ENCODE measurements around the gene HS3ST4. TPM values are rescaled to one million over a fixed set of nuclear protein-coding genes. Genes with fewer than 3 reads are reported as not detected.
A peak's percentile ranks its signal among the peaks of the same experiment; 100 is the strongest.
"Not testable (repeated sequence)": the region's sequence is repeated elsewhere in the genome, so short reads cannot be mapped to it uniquely, and the experiment has no call there.

HS3ST4 gene
- total and polyA plus RNA-seq, 4 donors, result 4.2 to 18.3 (median 12.6) TPM

DNA sequence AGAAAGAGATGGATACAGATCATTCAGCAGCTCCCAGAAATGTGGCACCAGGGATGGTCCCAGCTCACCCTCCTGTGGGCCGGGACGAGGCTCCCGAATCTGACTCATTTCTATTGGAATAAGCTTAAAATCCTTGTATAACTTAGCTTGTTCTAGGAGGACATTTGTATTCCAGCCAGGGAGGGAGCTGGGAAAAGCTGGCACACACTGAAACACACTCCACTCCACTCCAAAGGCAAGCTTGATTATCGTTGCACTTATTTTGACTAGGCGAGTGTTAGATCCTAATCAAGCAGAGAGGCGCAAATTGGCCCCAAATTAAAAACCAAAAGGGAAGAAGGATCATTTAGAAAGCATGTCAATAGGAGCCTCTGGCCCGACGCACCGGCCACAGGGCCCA, 339.5 kb downstream of the HS3ST4 start:
- H3K36me3 ChIP-seq (ENCODE audit: control insufficient read depth, insufficient read depth, low read length), result no peaks in the 10 kb centered on the region
- no peak overlapping the region for H3K4me3 ChIP-seq (ENCODE audit: low read depth, low read length)
- H3K9me3 ChIP-seq (ENCODE audit: control insufficient read depth, insufficient read depth, low read length), result no peaks in the 10 kb centered on the region
- DNase-seq (ENCODE audit: low read depth in 4 of 6, low spot score in 6 of 6), result peak in 1 of 6 donors; percentile 77
- 49% methylated on average over 3 of the region's 9 CpGs for WGBS (ENCODE audit: insufficient coverage)
- H3K4me1 ChIP-seq (ENCODE audit: control insufficient read depth, insufficient read depth, low read length), result peaks cover 7% of the 10 kb centered on the region
- H3K27ac ChIP-seq (ENCODE audit: low read depth, low read length), result no peak overlapping the region
- H3K27me3 ChIP-seq (ENCODE audit: control insufficient read depth, insufficient read depth, low read length), result no peaks in the 10 kb centered on the region

- H3K4me3 ChIP-seq (ENCODE audit: low read depth, low read length); H3K4me1 ChIP-seq (ENCODE audit: control insufficient read depth, insufficient read depth, low read length); H3K27ac ChIP-seq (ENCODE audit: low read depth, low read length); H3K36me3 ChIP-seq (ENCODE audit: control insufficient read depth, insufficient read depth, low read length); H3K9me3 ChIP-seq (ENCODE audit: control insufficient read depth, insufficient read depth, low read length); H3K27me3 ChIP-seq (ENCODE audit: control insufficient read depth, insufficient read depth, low read length); DNase-seq (ENCODE audit: low read depth in 4 of 6, low spot score in 6 of 6): not testable (repeated sequence)
- WGBS (ENCODE audit: insufficient coverage), result 100% methylated on average over 1 of the region's 18 CpGs
Measured at GRCh38 chr16:26032661-26033060, 340.9 kb downstream of the HS3ST4 start.

- DNase-seq (ENCODE audit: low read depth in 4 of 6, low spot score in 6 of 6), result peak in 2 of 6 donors; percentile 59 to 85
- no peaks in the 10 kb centered on the region for H3K36me3 ChIP-seq (ENCODE audit: control insufficient read depth, insufficient read depth, low read length)
- WGBS (ENCODE audit: insufficient coverage), result 22% methylated on average over 7 of the region's 9 CpGs
- H3K9me3 ChIP-seq (ENCODE audit: control insufficient read depth, insufficient read depth, low read length), result no peaks in the 10 kb centered on the region
- H3K27ac ChIP-seq (ENCODE audit: low read depth, low read length), result no peak overlapping the region
- H3K4me1 ChIP-seq (ENCODE audit: control insufficient read depth, insufficient read depth, low read length), result no peaks in the 10 kb centered on the region
- H3K27me3 ChIP-seq (ENCODE audit: control insufficient read depth, insufficient read depth, low read length), result no peaks in the 10 kb centered on the region
- no peak overlapping the region for H3K4me3 ChIP-seq (ENCODE audit: low read depth, low read length)
Measured at GRCh38 chr16:26041952-26042668, 350.4 kb downstream of the HS3ST4 start.

DNA sequence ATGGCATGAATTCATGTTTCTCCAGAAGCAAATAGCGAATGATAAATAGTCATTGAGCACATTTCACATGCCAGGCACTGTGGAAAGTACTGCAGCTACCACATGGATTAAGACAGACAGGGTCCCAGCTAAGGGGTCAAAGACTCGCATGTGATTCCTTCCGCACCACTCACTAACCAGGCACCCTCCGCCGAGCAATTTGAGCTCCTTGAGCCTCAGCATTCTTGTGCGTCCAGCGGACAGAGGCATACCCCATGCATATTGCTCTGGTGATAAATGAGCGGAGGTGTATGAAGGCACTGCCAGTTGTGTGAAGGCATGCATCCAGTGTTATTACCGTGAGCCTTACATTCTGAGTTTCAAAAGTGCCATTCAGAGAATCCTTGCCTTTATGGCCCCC, 358.7 kb downstream of the HS3ST4 start:
- Histone ChIP-seq H3K27me3 (ENCODE audit: control insufficient read depth, insufficient read depth, low read length) (no peaks in the 10 kb centered on the region), H3K27ac (ENCODE audit: low read depth, low read length) (no peak overlapping the region), H3K4me1 (ENCODE audit: control insufficient read depth, insufficient read depth, low read length) (no peaks in the 10 kb centered on the region), H3K9me3 (ENCODE audit: control insufficient read depth, insufficient read depth, low read length) (no peaks in the 10 kb centered on the region), H3K36me3 (ENCODE audit: control insufficient read depth, insufficient read depth, low read length) (no peaks in the 10 kb centered on the region), H3K4me3 (ENCODE audit: low read depth, low read length) (no peak overlapping the region)
- DNase-seq (ENCODE audit: low read depth in 4 of 6, low spot score in 6 of 6), result peak in 1 of 6 donors; percentile 84
- 53% methylated on average over 5 of the region's 9 CpGs for WGBS (ENCODE audit: insufficient coverage)

- no peak overlapping the region for H3K27ac ChIP-seq (ENCODE audit: low read depth, low read length)
- WGBS (ENCODE audit: insufficient coverage), result 50% methylated on average over 1 of the region's 2 CpGs
- H3K27me3 ChIP-seq (ENCODE audit: control insufficient read depth, insufficient read depth, low read length), result no peaks in the 10 kb centered on the region
- no peaks in the 10 kb centered on the region for H3K9me3 ChIP-seq (ENCODE audit: control insufficient read depth, insufficient read depth, low read length)
- H3K36me3 ChIP-seq (ENCODE audit: control insufficient read depth, insufficient read depth, low read length), result no peaks in the 10 kb centered on the region
- H3K4me1 ChIP-seq (ENCODE audit: control insufficient read depth, insufficient read depth, low read length), result no peaks in the 10 kb centered on the region
- DNase-seq (ENCODE audit: low read depth in 4 of 6, low spot score in 6 of 6), result peak in 1 of 6 donors; percentile 66
- H3K4me3 ChIP-seq (ENCODE audit: low read depth, low read length), result no peak overlapping the region
Measured at GRCh38 chr16:26051063-26051462, 359.3 kb downstream of the HS3ST4 start.

- no peak overlapping the region for H3K27ac ChIP-seq (ENCODE audit: low read depth, low read length)
- H3K4me1 ChIP-seq (ENCODE audit: control insufficient read depth, insufficient read depth, low read length), result no peaks in the 10 kb centered on the region
- H3K27me3 ChIP-seq (ENCODE audit: control insufficient read depth, insufficient read depth, low read length), result no peaks in the 10 kb centered on the region
- no peak overlapping the region for H3K4me3 ChIP-seq (ENCODE audit: low read depth, low read length)
- DNase-seq (ENCODE audit: low read depth in 4 of 6, low spot score in 6 of 6), result no peak
- H3K9me3 ChIP-seq (ENCODE audit: control insufficient read depth, insufficient read depth, low read length), result no peaks in the 10 kb centered on the region
- no peaks in the 10 kb centered on the region for H3K36me3 ChIP-seq (ENCODE audit: control insufficient read depth, insufficient read depth, low read length)
- WGBS (ENCODE audit: insufficient coverage), result 100% methylated on average over 1 of the region's 3 CpGs
Measured at GRCh38 chr16:26053889-26054288, 362.1 kb downstream of the HS3ST4 start.

DNA sequence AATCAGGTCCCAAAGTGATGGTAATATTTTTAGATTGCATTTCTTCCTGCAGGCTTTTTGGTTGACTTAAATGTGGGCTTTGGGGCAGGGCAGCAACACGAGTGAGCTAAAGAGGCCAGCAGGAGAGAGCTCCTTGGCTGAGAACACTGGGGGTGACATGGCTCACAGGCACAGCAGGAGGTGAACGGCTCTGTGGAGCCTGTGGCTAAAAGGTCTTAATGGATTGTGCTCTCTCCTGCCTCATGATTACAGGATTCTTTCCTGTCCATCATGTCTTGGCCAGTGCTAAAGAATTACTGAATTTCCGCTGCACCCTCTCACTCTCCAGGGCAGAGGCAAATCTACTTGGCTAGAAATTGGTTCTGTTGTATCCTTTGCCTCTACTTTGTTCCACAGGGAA, 366.6 kb downstream of the HS3ST4 start:
- WGBS (ENCODE audit: insufficient coverage), result 48% methylated on average over 3 of the region's 3 CpGs
- no peaks in the 10 kb centered on the region for H3K4me1 ChIP-seq (ENCODE audit: control insufficient read depth, insufficient read depth, low read length)
- H3K36me3 ChIP-seq (ENCODE audit: control insufficient read depth, insufficient read depth, low read length), result no peaks in the 10 kb centered on the region
- no peak for DNase-seq (ENCODE audit: low read depth in 4 of 6, low spot score in 6 of 6)
- no peaks in the 10 kb centered on the region for H3K9me3 ChIP-seq (ENCODE audit: control insufficient read depth, insufficient read depth, low read length)
- H3K4me3 ChIP-seq (ENCODE audit: low read depth, low read length), result no peak overlapping the region
- no peaks in the 10 kb centered on the region for H3K27me3 ChIP-seq (ENCODE audit: control insufficient read depth, insufficient read depth, low read length)
- no peak overlapping the region for H3K27ac ChIP-seq (ENCODE audit: low read depth, low read length)

- Histone ChIP-seq H3K27me3 (ENCODE audit: control insufficient read depth, insufficient read depth, low read length) (no peaks in the 10 kb centered on the region), H3K9me3 (ENCODE audit: control insufficient read depth, insufficient read depth, low read length) (no peaks in the 10 kb centered on the region), H3K27ac (ENCODE audit: low read depth, low read length) (no peak overlapping the region), H3K36me3 (ENCODE audit: control insufficient read depth, insufficient read depth, low read length) (no peaks in the 10 kb centered on the region), H3K4me3 (ENCODE audit: low read depth, low read length) (no peak overlapping the region), H3K4me1 (ENCODE audit: control insufficient read depth, insufficient read depth, low read length) (no peaks in the 10 kb centered on the region)
- no CpG with 5 or more reads among the region's 5 CpGs for WGBS (ENCODE audit: insufficient coverage)
- DNase-seq (ENCODE audit: low read depth in 4 of 6, low spot score in 6 of 6), result peak in 2 of 6 donors; percentile 61 to 91
Measured at GRCh38 chr16:26070302-26071100, 378.7 kb downstream of the HS3ST4 start.

DNA sequence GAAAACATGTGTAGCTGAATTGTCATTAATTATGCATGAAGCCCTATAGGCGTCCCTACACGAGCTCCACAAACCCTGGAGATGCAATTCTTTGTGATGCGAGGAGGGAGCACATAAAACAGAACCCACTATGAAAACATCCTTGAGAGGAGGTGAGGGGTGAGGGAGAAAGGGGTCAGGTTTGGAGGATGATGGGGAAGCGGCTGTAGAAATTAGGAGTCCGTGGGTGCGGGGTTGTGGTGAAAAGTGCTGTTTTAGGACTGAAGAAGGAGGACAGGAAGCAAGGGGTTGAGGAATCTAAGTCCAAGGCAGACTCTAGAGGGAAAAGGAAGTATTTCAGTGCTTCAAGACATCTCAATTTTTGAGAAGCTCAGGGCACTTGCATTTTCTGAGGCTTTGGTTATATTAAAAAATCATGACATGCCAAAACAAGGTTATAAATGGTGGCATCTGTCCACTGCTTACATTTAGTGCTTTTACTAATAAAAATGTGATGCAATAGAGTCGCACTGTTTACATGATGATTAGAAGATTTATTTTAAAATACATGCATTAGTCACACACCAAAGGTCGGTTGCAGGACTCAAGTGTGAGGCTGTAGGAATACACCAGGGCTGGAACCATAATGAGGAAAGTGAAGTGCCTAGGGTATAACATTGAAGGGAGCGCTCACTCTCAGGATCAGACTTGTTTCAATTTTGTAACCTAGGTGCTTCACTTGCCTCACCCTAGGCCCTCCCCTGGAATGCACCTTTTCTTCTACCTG, 379.5 kb downstream of the HS3ST4 start:
- H3K4me1 ChIP-seq (ENCODE audit: control insufficient read depth, insufficient read depth, low read length), result no peaks in the 10 kb centered on the region
- H3K27ac ChIP-seq (ENCODE audit: low read depth, low read length), result no peak overlapping the region
- H3K27me3 ChIP-seq (ENCODE audit: control insufficient read depth, insufficient read depth, low read length), result no peaks in the 10 kb centered on the region
- no peak for DNase-seq (ENCODE audit: low read depth in 4 of 6, low spot score in 6 of 6)
- no peak overlapping the region for H3K4me3 ChIP-seq (ENCODE audit: low read depth, low read length)
- H3K9me3 ChIP-seq (ENCODE audit: control insufficient read depth, insufficient read depth, low read length), result no peaks in the 10 kb centered on the region
- WGBS (ENCODE audit: insufficient coverage), result 47% methylated on average over 4 of the region's 9 CpGs
- H3K36me3 ChIP-seq (ENCODE audit: control insufficient read depth, insufficient read depth, low read length), result no peaks in the 10 kb centered on the region

Data from spinal cord (tissue), 10 donors.